ENCODE results near the gene ECPAS.

The ECPAS gene

DNA sequence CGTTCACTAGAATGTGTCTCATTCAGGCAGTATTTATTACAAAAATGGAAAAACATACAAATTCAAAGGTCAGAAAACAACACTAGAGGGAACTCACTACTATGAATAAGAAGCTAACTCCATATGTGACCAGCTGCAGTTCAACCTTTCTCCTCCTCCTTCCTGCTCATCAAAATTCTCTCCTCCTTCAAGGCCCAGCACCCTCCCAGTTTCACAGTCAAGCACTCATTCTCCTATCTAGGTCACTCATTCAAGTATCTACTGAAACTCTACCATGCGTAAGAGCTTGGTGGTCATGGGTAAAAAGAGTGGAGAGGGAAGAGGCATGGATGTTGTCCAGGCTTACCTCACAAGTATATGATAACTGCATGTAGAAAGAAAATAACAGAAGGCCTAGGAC, 27.7 kb downstream of the ECPAS start:
- no peak for DNase-seq (ENCODE audit: low read depth in 1 of 2, low spot score in 1 of 2)
- H3K27ac ChIP-seq (replicated peaks), result no peak overlapping the region

DNA sequence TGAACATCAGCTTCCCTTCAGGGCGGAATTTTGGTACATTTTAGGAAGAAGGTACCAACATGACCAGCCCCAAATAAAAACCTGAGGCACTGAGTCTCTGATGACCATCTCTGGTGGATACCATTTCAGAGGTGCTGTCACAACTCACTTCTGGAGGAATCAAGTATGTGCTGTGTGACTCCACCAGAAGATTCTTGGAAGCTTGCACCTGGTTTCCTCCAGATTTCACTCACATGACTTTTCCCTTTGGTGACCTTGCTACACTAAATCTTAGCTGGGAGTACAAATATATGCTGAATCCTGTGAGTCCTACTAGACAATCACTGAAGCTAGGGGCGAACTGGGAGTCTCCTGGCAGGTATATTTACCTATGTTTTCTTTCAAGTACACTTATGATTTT, 28.5 kb downstream of the ECPAS start:
- no peak for DNase-seq (ENCODE audit: low read depth in 1 of 2, low spot score in 1 of 2)
- no peak overlapping the region for H3K27ac ChIP-seq (replicated peaks)
- H3K27me3 ChIP-seq (ENCODE audit: insufficient read depth, poor library complexity, severe bottlenecking), result no peaks in the 10 kb centered on the region
- TF ChIP-seq GABPA (IDR thresholded peaks at IDR 0.05; ENCODE audit: low read depth) (no peak), POLR2AphosphoS5 (IDR thresholded peaks at IDR 0.05; ENCODE audit: low read depth) (no peak)
- TF ChIP-seq, protein P1, sequence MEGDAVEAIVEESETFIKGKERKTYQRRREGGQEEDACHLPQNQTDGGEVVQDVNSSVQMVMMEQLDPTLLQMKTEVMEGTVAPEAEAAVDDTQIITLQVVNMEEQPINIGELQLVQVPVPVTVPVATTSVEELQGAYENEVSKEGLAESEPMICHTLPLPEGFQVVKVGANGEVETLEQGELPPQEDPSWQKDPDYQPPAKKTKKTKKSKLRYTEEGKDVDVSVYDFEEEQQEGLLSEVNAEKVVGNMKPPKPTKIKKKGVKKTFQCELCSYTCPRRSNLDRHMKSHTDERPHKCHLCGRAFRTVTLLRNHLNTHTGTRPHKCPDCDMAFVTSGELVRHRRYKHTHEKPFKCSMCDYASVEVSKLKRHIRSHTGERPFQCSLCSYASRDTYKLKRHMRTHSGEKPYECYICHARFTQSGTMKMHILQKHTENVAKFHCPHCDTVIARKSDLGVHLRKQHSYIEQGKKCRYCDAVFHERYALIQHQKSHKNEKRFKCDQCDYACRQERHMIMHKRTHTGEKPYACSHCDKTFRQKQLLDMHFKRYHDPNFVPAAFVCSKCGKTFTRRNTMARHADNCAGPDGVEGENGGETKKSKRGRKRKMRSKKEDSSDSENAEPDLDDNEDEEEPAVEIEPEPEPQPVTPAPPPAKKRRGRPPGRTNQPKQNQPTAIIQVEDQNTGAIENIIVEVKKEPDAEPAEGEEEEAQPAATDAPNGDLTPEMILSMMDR (IDR thresholded peaks at IDR 0.05; ENCODE audit: insufficient read depth, low read length), result no peak
- TF ChIP-seq, protein P2, sequence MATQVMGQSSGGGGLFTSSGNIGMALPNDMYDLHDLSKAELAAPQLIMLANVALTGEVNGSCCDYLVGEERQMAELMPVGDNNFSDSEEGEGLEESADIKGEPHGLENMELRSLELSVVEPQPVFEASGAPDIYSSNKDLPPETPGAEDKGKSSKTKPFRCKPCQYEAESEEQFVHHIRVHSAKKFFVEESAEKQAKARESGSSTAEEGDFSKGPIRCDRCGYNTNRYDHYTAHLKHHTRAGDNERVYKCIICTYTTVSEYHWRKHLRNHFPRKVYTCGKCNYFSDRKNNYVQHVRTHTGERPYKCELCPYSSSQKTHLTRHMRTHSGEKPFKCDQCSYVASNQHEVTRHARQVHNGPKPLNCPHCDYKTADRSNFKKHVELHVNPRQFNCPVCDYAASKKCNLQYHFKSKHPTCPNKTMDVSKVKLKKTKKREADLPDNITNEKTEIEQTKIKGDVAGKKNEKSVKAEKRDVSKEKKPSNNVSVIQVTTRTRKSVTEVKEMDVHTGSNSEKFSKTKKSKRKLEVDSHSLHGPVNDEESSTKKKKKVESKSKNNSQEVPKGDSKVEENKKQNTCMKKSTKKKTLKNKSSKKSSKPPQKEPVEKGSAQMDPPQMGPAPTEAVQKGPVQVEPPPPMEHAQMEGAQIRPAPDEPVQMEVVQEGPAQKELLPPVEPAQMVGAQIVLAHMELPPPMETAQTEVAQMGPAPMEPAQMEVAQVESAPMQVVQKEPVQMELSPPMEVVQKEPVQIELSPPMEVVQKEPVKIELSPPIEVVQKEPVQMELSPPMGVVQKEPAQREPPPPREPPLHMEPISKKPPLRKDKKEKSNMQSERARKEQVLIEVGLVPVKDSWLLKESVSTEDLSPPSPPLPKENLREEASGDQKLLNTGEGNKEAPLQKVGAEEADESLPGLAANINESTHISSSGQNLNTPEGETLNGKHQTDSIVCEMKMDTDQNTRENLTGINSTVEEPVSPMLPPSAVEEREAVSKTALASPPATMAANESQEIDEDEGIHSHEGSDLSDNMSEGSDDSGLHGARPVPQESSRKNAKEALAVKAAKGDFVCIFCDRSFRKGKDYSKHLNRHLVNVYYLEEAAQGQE (IDR thresholded peaks at IDR 0.05; ENCODE audit: insufficient replicate concordance, low read depth), result no peak
- no peak overlapping the region for H3K4me3 ChIP-seq (replicated peaks; ENCODE audit: insufficient read depth, low read length)

More for the DNA sequence above, 27.7 kb downstream of the ECPAS start:
- TF ChIP-seq, protein P2 (IDR thresholded peaks at IDR 0.05; ENCODE audit: insufficient replicate concordance, low read depth), result no peak
- TF ChIP-seq GABPA (IDR thresholded peaks at IDR 0.05; ENCODE audit: low read depth) (no peak), SPI1 (IDR thresholded peaks at IDR 0.05; ENCODE audit: borderline replicate concordance, low read depth) (no peak), POLR2AphosphoS5 (IDR thresholded peaks at IDR 0.05; ENCODE audit: low read depth) (no peak)
- TF ChIP-seq, protein P1 (IDR thresholded peaks at IDR 0.05; ENCODE audit: insufficient read depth, low read length), result no peak
- no peaks in the 10 kb centered on the region for H3K27me3 ChIP-seq (ENCODE audit: insufficient read depth, poor library complexity, severe bottlenecking)
- H3K4me3 ChIP-seq (replicated peaks; ENCODE audit: insufficient read depth, low read length), result no peak overlapping the region

- H3K27me3 ChIP-seq (ENCODE audit: insufficient read depth, poor library complexity, severe bottlenecking), result no peaks in the 10 kb centered on the region
- no peak overlapping the region for H3K27ac ChIP-seq (replicated peaks)
- H3K4me3 ChIP-seq (replicated peaks; ENCODE audit: insufficient read depth, low read length), result no peak overlapping the region
- TF ChIP-seq SPI1 (IDR thresholded peaks at IDR 0.05; ENCODE audit: borderline replicate concordance, low read depth) (no peak), GABPA (IDR thresholded peaks at IDR 0.05; ENCODE audit: low read depth) (no peak), POLR2AphosphoS5 (IDR thresholded peaks at IDR 0.05; ENCODE audit: low read depth) (no peak)
- TF ChIP-seq, protein P2 (IDR thresholded peaks at IDR 0.05; ENCODE audit: insufficient replicate concordance, low read depth), result no peak
- TF ChIP-seq, protein P1 (IDR thresholded peaks at IDR 0.05; ENCODE audit: insufficient read depth, low read length), result no peak
- no peak for DNase-seq (ENCODE audit: low read depth in 1 of 2, low spot score in 1 of 2)
Measured at GRCh38 chr9:111454751-111455150, 29.4 kb downstream of the ECPAS start.

All from HL-60 (cell line).